Measurements from ENCODE around the gene ARF1. TPM values are rescaled to one million over a fixed set of nuclear protein-coding genes. Genes with fewer than 3 reads are reported as not detected.

The ARF1 gene
- 100 to 1,000 TPM; 322 to 372 TPM for total RNA-seq
- polyA plus RNA-seq (2013, experiment 1 of 2): 397 TPM
- 397 TPM for polyA plus RNA-seq (2013, experiment 2 of 2)
- long read RNA-seq, experiment 1, transcript ARF1-201 (5 exons, 1,888 nt): major isoform, 83 of 193 reads
- long read RNA-seq, experiment 1, partial matches to known transcripts: 102 of 193 reads
- long read RNA-seq, experiment 1, other reads (novel, unspliced or antisense): 4 of 193 reads
- long read RNA-seq, experiment 2, transcript ARF1-213 (5 exons, 1,972 nt): minor isoform, 58 of 770 reads
- long read RNA-seq, experiment 2, transcript ARF1-201 (5 exons, 1,888 nt): major isoform, 637 of 770 reads
- long read RNA-seq, experiment 2, partial matches to known transcripts: 59 of 770 reads
- long read RNA-seq, experiment 2, other reads (novel, unspliced or antisense): 11 of 770 reads
- long read RNA-seq, experiment 3, transcript ARF1-213 (5 exons, 1,972 nt): minor isoform, 162 of 2,727 reads
- long read RNA-seq, experiment 3, transcript ARF1-206 (6 exons, 578 nt): minor isoform, 9 of 2,727 reads
- long read RNA-seq, experiment 3, transcript ARF1-204 (4 exons, 712 nt): minor isoform, 6 of 2,727 reads
- long read RNA-seq, experiment 3, transcript ARF1-201 (5 exons, 1,888 nt): major isoform, 2,395 of 2,727 reads
- long read RNA-seq, experiment 3, partial matches to known transcripts: 121 of 2,727 reads
- long read RNA-seq, experiment 3, other reads (novel, unspliced or antisense): 30 of 2,727 reads
- long read RNA-seq, experiment 4, transcript ARF1-201 (5 exons, 1,888 nt): major isoform, 664 of 746 reads
- long read RNA-seq, experiment 4, transcript ARF1-213 (5 exons, 1,972 nt): minor isoform, 36 of 746 reads
- long read RNA-seq, experiment 4, partial matches to known transcripts: 20 of 746 reads
- long read RNA-seq, experiment 4, other reads (novel, unspliced or antisense): 23 of 746 reads

- WGBS, 2 experiments (ENCODE audit: insufficient coverage in 1 of 2, insufficient read length in 1 of 2): 0% methylated on average over 33 to 87 of the region's 87 CpGs
- no peaks in the 10 kb centered on the region for H3K9me3 Mint-ChIP-seq
- Histone ChIP-seq H3K9ac (ENCODE audit: extremely low read depth, low read length, poor library complexity, severe bottlenecking) (peak within 1 kb of the TSS; percentile 99), H3K27ac (ENCODE audit: low read depth, low read length) (peak within 1 kb of the TSS; percentile 87), H3K9me3 (ENCODE audit: control insufficient read depth, low read length) (no peaks in the 10 kb centered on the region), H3K36me3 (ENCODE audit: control insufficient read depth, insufficient read depth, low read length) (peaks cover 19% of the 10 kb centered on the region), H3K27me3 (ENCODE audit: control insufficient read depth, insufficient read depth, low read length, poor library complexity, severe bottlenecking) (no peaks in the 10 kb centered on the region), H3K4me1 (ENCODE audit: control insufficient read depth, insufficient read depth, low read length) (peaks cover 19% of the 10 kb centered on the region), H3K4me3 (ENCODE audit: low read length) (peak within 1 kb of the TSS; percentile 96)
- peak within 1 kb of the TSS; percentile 99 for H3K4me3 Mint-ChIP-seq
- H3K4me1 Mint-ChIP-seq: peaks cover 36% of the 10 kb centered on the region
- peak within 1 kb of the TSS; percentile 100 for H3K27ac Mint-ChIP-seq
- no peak for TF ChIP-seq CTCF (conservative IDR thresholded peaks at IDR 0.05)
- peaks cover 14% of the 10 kb centered on the region for H3K36me3 Mint-ChIP-seq (ENCODE audit: low read depth)
- DNase-seq: peak; percentile 96
- H3K27me3 Mint-ChIP-seq (ENCODE audit: insufficient read depth): peaks cover 17% of the 10 kb centered on the region
Measured at GRCh38 chr1:228082214-228082917, at the start of gene ARF1. Gene ARF1, plus strand, starts transcription at chr1:228082708. Its CDS starts 14,407 bp downstream, at chr1:228097115.

GRCh38 chr1:228033376-228033775, 49.1 kb upstream of the ARF1 start:
- H3K9me3 Mint-ChIP-seq: peaks cover 5% of the 10 kb centered on the region
- H3K27me3 ChIP-seq (ENCODE audit: control insufficient read depth, insufficient read depth, low read length, poor library complexity, severe bottlenecking): peaks cover 12% of the 10 kb centered on the region
- TF ChIP-seq CTCF (conservative IDR thresholded peaks at IDR 0.05): no peak
- no peaks in the 10 kb centered on the region for H3K36me3 ChIP-seq (ENCODE audit: control insufficient read depth, insufficient read depth, low read length)
- H3K36me3 Mint-ChIP-seq (ENCODE audit: low read depth): no peaks in the 10 kb centered on the region
- H3K9me3 ChIP-seq (ENCODE audit: control insufficient read depth, low read length): no peaks in the 10 kb centered on the region
- peaks cover 54% of the 10 kb centered on the region for H3K27me3 Mint-ChIP-seq (ENCODE audit: insufficient read depth)
- H3K4me1 ChIP-seq (ENCODE audit: control insufficient read depth, insufficient read depth, low read length): peaks cover 4% of the 10 kb centered on the region
- no peak overlapping the region for H3K27ac Mint-ChIP-seq
- H3K4me3 Mint-ChIP-seq: no peak overlapping the region
- no peak overlapping the region for H3K4me3 ChIP-seq (ENCODE audit: low read length)
- no peak overlapping the region for H3K9ac ChIP-seq (ENCODE audit: extremely low read depth, low read length, poor library complexity, severe bottlenecking)
- no peak for DNase-seq
- H3K27ac ChIP-seq (ENCODE audit: low read depth, low read length): no peak overlapping the region
- peaks cover 2% of the 10 kb centered on the region for H3K4me1 Mint-ChIP-seq
- 88% methylated on average over 2 of the region's 2 CpGs; no CpG with 5 or more reads in 1 of the 2 experiments for WGBS, 2 experiments (ENCODE audit: insufficient coverage in 1 of 2, insufficient read length in 1 of 2)

Measured in endodermal cell (in vitro differentiated cells).